Caki2 (cell line): ENCODE results near the gene MZF1. TPM values are rescaled to one million over a fixed set of nuclear protein-coding genes. Genes with fewer than 3 reads are reported as not detected.

Experiments used
- DNase-seq: peaks from one replicate; pipeline ENCODE4 v3.0.0-alpha.2; 2015; ENCODE audit warnings: low read depth
- in situ Hi-C: cut with HindIII; loops from 2 replicates; pipeline ENCODE4 v1.10.0; 2016; ENCODE audit warnings: low sequenced_read_pairs, low pct_unique_long_range_greater_than_20kb, mixed read lengths
- total RNA-seq: library from RNA; depleted of rRNA; stranded (reverse); fragments of >200 nt; shearing (Covaris generic); gene quantifications from 2 replicates; pipeline ENCODE4 v1.2.3, GENCODE V29; 2014; ENCODE audit warnings: low replicate concordance

MZF1 gene
- total RNA-seq, 1 experiment from 2014 or later, result 8.6 TPM

- DNase-seq, result no peak
- in situ Hi-C loops, result no loop called here
Observed at GRCh38 chr19:58572026-58572817, 913 bp downstream of the MZF1 start.

GRCh38 chr19:58571575-58571947 is 1.6 kb downstream of the MZF1 start:
- no peak for DNase-seq
- in situ Hi-C loops, result no loop called here

GRCh38 chr19:58570770-58571574 is 2.2 kb downstream of the MZF1 start:
- DNase-seq, result no peak
- in situ Hi-C loops, result no loop called here

DNA sequence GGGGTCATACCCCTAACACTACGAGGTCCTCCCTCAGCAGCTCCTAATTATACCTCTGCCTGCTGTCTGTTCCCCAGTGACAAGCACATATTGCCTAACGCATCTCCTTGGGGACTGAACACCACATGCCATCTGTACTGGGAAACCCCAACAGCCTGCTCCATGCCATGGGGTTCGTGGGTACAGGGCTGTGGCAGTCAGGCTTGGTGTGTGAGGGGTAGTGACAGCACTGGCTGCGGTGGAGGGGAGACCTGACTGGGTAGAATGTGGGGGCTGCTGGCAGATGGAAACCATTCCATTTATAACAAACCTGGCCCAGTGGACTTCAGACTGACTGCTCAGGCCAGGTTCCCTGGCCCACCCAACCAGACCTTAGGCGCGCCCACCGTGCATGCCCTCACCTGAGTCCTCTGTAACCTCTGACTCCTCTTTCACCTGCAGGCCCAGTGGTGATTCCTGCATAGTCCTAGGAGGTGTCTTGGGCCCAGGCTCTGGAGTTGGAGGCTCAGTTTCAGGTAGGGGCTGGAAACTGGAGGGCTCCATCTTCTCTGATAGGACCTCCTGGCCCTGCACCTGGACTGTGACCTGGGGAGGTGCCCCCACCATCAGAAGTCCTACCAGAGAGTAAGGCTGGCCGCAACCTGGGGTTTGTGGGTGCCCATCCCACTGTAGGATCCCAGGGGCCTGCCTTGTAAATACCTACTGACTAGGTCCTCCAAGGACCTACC is 3.0 kb downstream of the MZF1 start:
- in situ Hi-C loops, result no loop called here
- DNase-seq, result no peak

DNA sequence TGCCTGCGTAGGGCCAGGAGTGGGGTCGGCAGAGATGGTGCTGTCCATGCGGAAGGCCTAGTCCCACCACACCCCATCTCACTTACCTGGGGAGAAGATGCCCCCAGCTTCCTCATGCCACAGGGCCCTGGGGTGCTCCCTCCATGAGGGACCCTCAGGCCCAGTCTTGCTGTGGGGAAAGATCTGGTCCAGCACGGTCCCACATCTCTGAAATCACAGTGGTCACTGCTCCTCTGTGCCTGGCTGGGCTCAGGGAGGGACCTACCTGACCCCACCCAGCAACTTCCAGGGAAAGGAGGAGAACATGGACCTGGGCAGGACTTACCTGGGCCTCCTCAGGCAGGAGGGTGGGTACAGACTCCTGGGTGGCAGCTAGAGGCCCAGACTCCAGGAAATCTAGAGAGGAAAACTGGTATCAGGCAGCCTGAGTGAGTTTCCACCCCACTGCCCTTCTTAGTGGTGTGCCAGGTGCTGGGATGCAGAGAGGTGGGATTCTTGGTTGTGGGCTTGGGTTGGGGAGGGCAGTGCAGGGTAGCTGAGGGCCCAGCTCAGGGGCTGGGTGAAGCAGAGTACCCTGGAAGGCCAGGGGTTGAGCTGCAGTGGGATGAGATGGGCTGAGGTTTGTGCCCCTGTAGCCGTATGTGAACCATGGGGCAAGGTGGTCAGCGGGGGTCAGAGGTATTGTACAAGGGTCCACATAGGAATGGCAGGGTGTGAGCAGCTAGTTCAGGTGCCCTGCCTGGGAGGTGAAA is 3.8 kb downstream of the MZF1 start:
- in situ Hi-C loops, result no loop called here
- no peak for DNase-seq

- DNase-seq, result no peak
- in situ Hi-C loops, result no loop called here
Observed at GRCh38 chr19:58568453-58569130, 4.5 kb downstream of the MZF1 start.

GRCh38 chr19:58566989-58567388 is 6.1 kb downstream of the MZF1 start:
- in situ Hi-C loops, result no loop called here
- DNase-seq, result no peak

GRCh38 chr19:58563823-58564222 is 9.3 kb downstream of the MZF1 start:
- in situ Hi-C loops, result no loop called here

GRCh38 chr19:58563034-58563573 is 10.0 kb downstream of the MZF1 start:
- in situ Hi-C loops, result no loop called here
- DNase-seq, result no peak

More at GRCh38 chr19:58563823-58564222, 9.3 kb downstream of the MZF1 start:
- DNase-seq, result no peak

- in situ Hi-C loops, result no loop called here
Observed at GRCh38 chr19:58562122-58563033, 10.8 kb downstream of the MZF1 start.

DNA sequence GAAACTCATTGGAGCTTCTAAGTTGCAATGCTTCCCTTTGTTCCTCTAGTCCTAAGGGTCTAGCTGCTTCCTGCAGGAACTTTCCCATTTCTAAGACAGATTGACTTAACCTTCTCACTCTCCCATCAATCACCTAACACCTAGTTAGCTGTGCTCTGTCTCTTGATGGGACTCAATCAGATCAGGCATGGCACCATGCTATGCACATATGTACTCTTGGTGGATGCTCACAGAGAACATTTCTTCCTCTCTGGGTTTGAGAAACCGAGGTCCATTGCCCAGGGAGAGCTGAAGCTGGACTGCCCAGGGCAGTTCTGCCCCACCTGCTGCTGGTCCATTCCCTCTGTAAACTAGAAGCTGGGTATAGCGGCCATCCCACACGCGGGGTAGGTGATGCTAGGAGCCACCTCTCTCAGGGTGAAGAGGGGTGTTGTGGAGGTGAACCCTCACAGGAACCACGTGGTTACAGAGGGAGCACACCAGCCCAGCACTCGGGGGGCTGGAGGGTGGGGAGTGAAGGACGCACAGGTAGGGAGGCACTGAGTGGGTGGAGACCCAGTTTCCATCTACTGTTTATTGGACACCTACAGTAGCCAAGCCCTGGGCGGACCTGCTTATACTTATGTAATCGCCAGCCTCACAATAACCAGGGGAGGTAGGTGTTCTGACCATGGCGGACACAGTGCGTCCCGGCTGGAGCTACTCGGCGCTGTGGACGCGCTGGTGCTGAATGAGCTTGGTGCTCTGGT is 11.6 kb downstream of the MZF1 start:
- in situ Hi-C loops, result no loop called here
- DNase-seq, result no peak

More at GRCh38 chr19:58562122-58563033, 10.8 kb downstream of the MZF1 start:
- DNase-seq, result no peak

GRCh38 chr19:58560921-58561320 is 12.2 kb downstream of the MZF1 start:
- DNase-seq, result no peak
- in situ Hi-C loops, result no loop called here

DNA sequence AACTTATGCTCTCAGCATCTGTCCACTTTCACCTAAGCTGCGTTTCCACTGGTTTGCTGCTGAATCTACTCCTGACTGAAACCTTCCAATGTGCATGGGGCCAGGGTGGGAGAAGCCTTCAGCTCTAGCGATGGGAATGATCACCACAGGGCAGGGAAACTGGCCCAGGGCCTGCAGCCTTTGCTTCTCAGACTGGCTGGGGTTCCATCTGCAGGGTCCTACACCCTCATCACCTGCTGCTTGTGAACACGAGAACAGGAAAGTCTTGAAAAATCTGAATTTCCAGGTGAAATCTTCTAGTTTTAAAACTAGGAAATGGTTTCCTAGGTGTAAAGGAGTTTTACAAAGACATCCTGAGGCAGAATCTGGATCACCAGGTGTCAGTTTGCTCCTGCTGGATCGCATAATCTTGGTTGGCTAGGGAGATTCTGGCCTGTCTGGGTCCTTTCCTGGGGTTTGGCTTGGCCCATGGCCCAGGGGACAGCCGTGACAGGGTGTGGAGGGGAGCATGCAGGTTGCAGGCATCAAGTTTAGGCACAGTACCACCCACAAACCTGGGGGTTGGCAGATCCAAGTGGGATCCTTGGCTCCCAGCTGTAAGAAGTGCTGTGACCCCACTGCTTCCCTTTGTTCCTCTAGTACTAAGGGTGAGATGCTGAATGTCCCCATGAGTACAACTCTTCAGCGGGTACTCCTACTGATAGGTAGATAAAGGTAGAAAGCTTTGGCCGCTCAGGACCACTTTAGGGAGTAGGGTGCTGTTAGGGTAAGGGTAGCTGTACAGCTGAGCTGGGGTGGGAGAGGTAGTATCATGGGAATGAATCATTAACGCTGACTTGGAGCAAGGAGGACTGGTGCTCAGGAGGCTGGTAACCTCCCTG is 12.9 kb downstream of the MZF1 start:
- in situ Hi-C loops, result no loop called here
- no peak for DNase-seq

GRCh38 chr19:58559275-58560006 is 13.7 kb downstream of the MZF1 start:
- in situ Hi-C loops, result no loop called here
- DNase-seq, result peak; percentile 96
